ENCODE data around the gene TSPEAR. TPM values are rescaled to one million over a fixed set of nuclear protein-coding genes. Genes with fewer than 3 reads are reported as not detected.
A peak's percentile ranks its signal among the peaks of the same experiment; 100 is the strongest.

The TSPEAR gene
- total and polyA plus RNA-seq, 2 donors from 2014 or later, result 0.09 to 0.22 TPM

- no peak for TF ChIP-seq CTCF (IDR thresholded peaks at IDR 0.05; ENCODE audit: borderline replicate concordance, extremely low read depth, insufficient read depth)
- intact Hi-C loops (cut with DNase I), result no loop called here
- peaks cover 0 to 2% (median 0%) of the 10 kb centered on the region in 3 donors for H3K36me3 ChIP-seq (ENCODE audit: control insufficient read depth in 2 of 3, insufficient read depth in 3 of 3, low read length in 3 of 3)
- H3K4me1 ChIP-seq (ENCODE audit: control insufficient read depth in 2 of 3, insufficient read depth in 2 of 3, low read depth in 1 of 3, low read length in 3 of 3), result peaks cover 0 to 3% (median 0%) of the 10 kb centered on the region in 3 donors
- FAIRE-seq (no peak), DNase-seq (peak in 1 of 5 donors; percentile 58)
- no peaks in the 10 kb centered on the region for H3K9me3 ChIP-seq (ENCODE audit: control insufficient read depth in 2 of 3, insufficient read depth in 1 of 3, low read length in 3 of 3)
- H3K27ac ChIP-seq (ENCODE audit: low read depth in 2 of 2, low read length in 2 of 2), result no peak overlapping the region
- no peak overlapping the region for H3K9ac ChIP-seq (ENCODE audit: low read length in 3 of 3)
- H3K27me3 ChIP-seq (ENCODE audit: control insufficient read depth, insufficient read depth, low read length), result no peaks in the 10 kb centered on the region
- H3K4me3 ChIP-seq (ENCODE audit: low read length in 3 of 3), result no peak overlapping the region
Measured at GRCh38 chr21:44515359-44516165, 195.8 kb downstream of the TSPEAR start.

- Histone ChIP-seq H3K9ac (ENCODE audit: low read length in 3 of 3) (no peak overlapping the region), H3K9me3 (ENCODE audit: control insufficient read depth in 2 of 3, insufficient read depth in 1 of 3, low read length in 3 of 3) (no peaks in the 10 kb centered on the region), H3K27me3 (ENCODE audit: control insufficient read depth, insufficient read depth, low read length) (no peaks in the 10 kb centered on the region), H3K4me1 (ENCODE audit: control insufficient read depth in 2 of 3, insufficient read depth in 2 of 3, low read depth in 1 of 3, low read length in 3 of 3) (peaks cover 0 to 6% (median 0%) of the 10 kb centered on the region in 3 donors), H3K36me3 (ENCODE audit: control insufficient read depth in 2 of 3, insufficient read depth in 3 of 3, low read length in 3 of 3) (peaks cover 0 to 2% (median 0%) of the 10 kb centered on the region in 3 donors), H3K4me3 (ENCODE audit: low read length in 3 of 3) (no peak overlapping the region), H3K27ac (ENCODE audit: low read depth in 2 of 2, low read length in 2 of 2) (no peak overlapping the region)
- DNase-seq (peak in 1 of 5 donors; percentile 42), FAIRE-seq (no peak)
- intact Hi-C loops (cut with DNase I), result no loop called here
- no peak for TF ChIP-seq CTCF (IDR thresholded peaks at IDR 0.05; ENCODE audit: borderline replicate concordance, extremely low read depth, insufficient read depth)
Measured at GRCh38 chr21:44514746-44515358, 196.5 kb downstream of the TSPEAR start.

DNA sequence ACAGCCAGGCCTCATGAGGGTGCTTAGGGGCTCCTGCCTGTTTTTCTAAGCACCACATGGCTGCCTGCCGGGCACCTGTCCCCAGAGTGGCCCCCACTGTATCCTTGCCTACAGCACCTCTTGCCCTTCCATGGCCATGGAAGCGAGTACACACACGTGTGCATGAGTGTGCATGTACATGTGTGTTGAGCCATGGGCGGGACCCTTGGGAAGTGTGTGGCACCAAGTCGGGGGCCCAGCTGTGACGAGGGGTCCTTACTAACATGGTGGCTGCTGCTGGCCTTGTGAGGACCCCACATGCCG, 197.2 kb downstream of the TSPEAR start:
- no peak overlapping the region for H3K27ac ChIP-seq (ENCODE audit: low read depth in 2 of 2, low read length in 2 of 2)
- no peaks in the 10 kb centered on the region for H3K9me3 ChIP-seq (ENCODE audit: control insufficient read depth in 2 of 3, insufficient read depth in 1 of 3, low read length in 3 of 3)
- no peaks in the 10 kb centered on the region for H3K27me3 ChIP-seq (ENCODE audit: control insufficient read depth, insufficient read depth, low read length)
- DNase-seq (peak in 1 of 5 donors; percentile 65), FAIRE-seq (no peak)
- H3K4me1 ChIP-seq (ENCODE audit: control insufficient read depth in 2 of 3, insufficient read depth in 2 of 3, low read depth in 1 of 3, low read length in 3 of 3), result peaks cover 0 to 6% (median 0%) of the 10 kb centered on the region in 3 donors
- no peak overlapping the region for H3K9ac ChIP-seq (ENCODE audit: low read length in 3 of 3)
- intact Hi-C loops (cut with DNase I), result no loop called here
- peaks cover 0 to 2% (median 0%) of the 10 kb centered on the region in 3 donors for H3K36me3 ChIP-seq (ENCODE audit: control insufficient read depth in 2 of 3, insufficient read depth in 3 of 3, low read length in 3 of 3)
- no peak for TF ChIP-seq CTCF (IDR thresholded peaks at IDR 0.05; ENCODE audit: borderline replicate concordance, extremely low read depth, insufficient read depth)
- H3K4me3 ChIP-seq (ENCODE audit: low read length in 3 of 3), result no peak overlapping the region

All from kidney (tissue), 14 donors.